GM18508 (cell line): ENCODE results near the gene KCNH6.

Source experiments
- ATAC-seq: cut with Tn5 transposase; IDR thresholded peaks from one replicate; pipeline ENCODE4 v1.9.1; 2021; ENCODE audit warnings: moderate number of reproducible peaks; ENCODE audit not compliant: insufficient read depth, unreplicated experiment

The KCNH6 gene

GRCh38 chr17:63523253-63523855 lies at the start of gene KCNH6:
TSS of gene KCNH6 (plus strand) at chr17:63523358. CDS start at chr17:63523414, 56 bp downstream.
- ATAC-seq: no peak

- no peak for ATAC-seq
Observed at GRCh38 chr17:63474174-63474573, 49.0 kb upstream of the KCNH6 start.

- no peak for ATAC-seq
Observed at GRCh38 chr17:63474586-63475460, 48.3 kb upstream of the KCNH6 start.

GRCh38 chr17:63475491-63476412 lies 47.4 kb upstream of the KCNH6 start:
- no peak for ATAC-seq

GRCh38 chr17:63476459-63476853 lies 46.7 kb upstream of the KCNH6 start:
- ATAC-seq: no peak

- ATAC-seq: no peak
Observed at GRCh38 chr17:63476854-63477479, 46.2 kb upstream of the KCNH6 start, which contains the start of gene ACE. TSS of gene ACE (plus strand) at chr17:63477061. CDS start at chr17:63477095, 34 bp downstream.

GRCh38 chr17:63477480-63478440 lies 45.4 kb upstream of the KCNH6 start:
- no peak for ATAC-seq

GRCh38 chr17:63478814-63479494 lies 44.2 kb upstream of the KCNH6 start:
- ATAC-seq: no peak

GRCh38 chr17:63479495-63480184 lies 43.5 kb upstream of the KCNH6 start:
- ATAC-seq: no peak

- ATAC-seq: no peak
Observed at GRCh38 chr17:63480192-63480784, 42.9 kb upstream of the KCNH6 start.

- no peak for ATAC-seq
Observed at GRCh38 chr17:63480826-63481487, 42.2 kb upstream of the KCNH6 start.

GRCh38 chr17:63481488-63481870 lies 41.7 kb upstream of the KCNH6 start:
- no peak for ATAC-seq

GRCh38 chr17:63482509-63482908 lies 40.6 kb upstream of the KCNH6 start:
- ATAC-seq: no peak

- no peak for ATAC-seq
Observed at GRCh38 chr17:63483038-63483437, 40.1 kb upstream of the KCNH6 start.

- ATAC-seq: no peak
Observed at GRCh38 chr17:63483655-63484575, 39.2 kb upstream of the KCNH6 start.
